ENCODE measurements around the gene GLOD5. TPM values are rescaled to one million over a fixed set of nuclear protein-coding genes. Genes with fewer than 3 reads are reported as not detected.
"Not testable (repeated sequence)": the region's sequence is repeated elsewhere in the genome, so short reads cannot be mapped to it uniquely, and the experiment has no call there.

Gene GLOD5
- total and polyA plus RNA-seq, 9 donors = not detected

- H3K36me3 ChIP-seq = no peaks in the 10 kb centered on the region
- TF ChIP-seq POLR2A (IDR thresholded peaks at IDR 0.05) (no peak), EP300 (IDR thresholded peaks at IDR 0.05) (no peak), CTCF (IDR thresholded peaks at IDR 0.05) (no peak)
- H3K9me3 ChIP-seq = no peaks in the 10 kb centered on the region
- intact Hi-C loops (cut with DNase I) = no loop called here
- H3K4me1 ChIP-seq (ENCODE audit: insufficient read depth) = no peaks in the 10 kb centered on the region
- no peak overlapping the region for H3K4me3 ChIP-seq
- H3K27ac ChIP-seq = no peak overlapping the region
- 90 to 92% (median 90%) methylated on average over 15 to 16 of the region's 16 CpGs for WGBS, 3 donors
- DNase-seq = no peak
- no peaks in the 10 kb centered on the region for H3K27me3 ChIP-seq
These were observed 56.6 kb downstream of the GLOD5 start for GRCh38 chrX:48818098-48818497.

GRCh38 chrX:48818866-48819265, 57.3 kb downstream of the GLOD5 start:
- H3K9me3 ChIP-seq = no peaks in the 10 kb centered on the region
- intact Hi-C loops (cut with DNase I) = no loop called here
- DNase-seq = no peak
- H3K36me3 ChIP-seq = no peaks in the 10 kb centered on the region
- TF ChIP-seq EP300 (IDR thresholded peaks at IDR 0.05) = no peak
- TF ChIP-seq CTCF (IDR thresholded peaks at IDR 0.05) = no peak
- no peak for TF ChIP-seq POLR2A (IDR thresholded peaks at IDR 0.05)
- no peak overlapping the region for H3K27ac ChIP-seq
- no peaks in the 10 kb centered on the region for H3K27me3 ChIP-seq
- no peaks in the 10 kb centered on the region for H3K4me1 ChIP-seq (ENCODE audit: insufficient read depth)
- H3K4me3 ChIP-seq = no peak overlapping the region
- 79 to 85% (median 83%) methylated on average over 4 of the region's 4 CpGs for WGBS, 3 donors

GRCh38 chrX:48819394-48819793, 57.8 kb downstream of the GLOD5 start:
- intact Hi-C loops (cut with DNase I); H3K4me3 ChIP-seq; H3K27me3 ChIP-seq; H3K9me3 ChIP-seq; H3K36me3 ChIP-seq; H3K27ac ChIP-seq; DNase-seq; H3K4me1 ChIP-seq (ENCODE audit: insufficient read depth): not testable (repeated sequence)
- 77 to 83% (median 83%) methylated on average over 9 of the region's 9 CpGs for WGBS, 3 donors

- intact Hi-C loops (cut with DNase I) = no loop called here
- DNase-seq = no peak
- TF ChIP-seq CTCF (IDR thresholded peaks at IDR 0.05) (no peak), EP300 (IDR thresholded peaks at IDR 0.05) (no peak), POLR2A (IDR thresholded peaks at IDR 0.05) (no peak)
- Histone ChIP-seq H3K9me3 (no peaks in the 10 kb centered on the region), H3K27me3 (no peaks in the 10 kb centered on the region), H3K4me1 (ENCODE audit: insufficient read depth) (no peaks in the 10 kb centered on the region), H3K27ac (no peak overlapping the region), H3K4me3 (no peak overlapping the region), H3K36me3 (no peaks in the 10 kb centered on the region)
- WGBS, 3 donors = 68 to 83% (median 70%) methylated on average over 6 of the region's 6 CpGs
These were observed 61.5 kb downstream of the GLOD5 start for GRCh38 chrX:48823053-48823452.

Small RNAs within 50 kb of the gene (small RNA-seq; reads per million reads assigned to genes)
- gene RNU6-1056P (not detected), gene RNU6-29P (not detected)

Other genes starting within 250 kb of the GLOD5 start
- 10 to 100 TPM; 15.4 to 83.3 (median 20.0) TPM for gene EBP, start 239.9 kb upstream of the GLOD5 start, total RNA-seq
- gene EBP, start 239.9 kb upstream of the GLOD5 start, polyA plus RNA-seq = 100 to 1,000 TPM in 1 of 2 donors, 10 to 100 TPM in 1; 28.3 to 117 TPM
- gene TBC1D25, start 222.0 kb upstream of the GLOD5 start, total RNA-seq = 10 to 100 TPM in 6 of 7 donors, 1 to 10 TPM in 1; 8.1 to 16.0 (median 12.2) TPM
- 10 to 100 TPM in 1 of 2 donors, 1 to 10 TPM in 1; 8.5 to 10.8 TPM for gene TBC1D25, start 222.0 kb upstream of the GLOD5 start, polyA plus RNA-seq
- gene RBM3, start 187.3 kb upstream of the GLOD5 start, total RNA-seq = 100 to 1,000 TPM; 103 to 421 (median 153) TPM
- gene RBM3, start 187.3 kb upstream of the GLOD5 start, polyA plus RNA-seq = 100 to 1,000 TPM; 139 to 205 TPM
- gene WDR13, start 164.3 kb upstream of the GLOD5 start, total RNA-seq = 100 to 1,000 TPM in 6 of 7 donors, 10 to 100 TPM in 1; 98.8 to 189 (median 148) TPM
- gene WDR13, start 164.3 kb upstream of the GLOD5 start, polyA plus RNA-seq = 100 to 1,000 TPM in 1 of 2 donors, 1 to 10 TPM in 1; 8.5 to 169 TPM
- 1 to 10 TPM in 6 of 7 donors, under 1 TPM in 1; 0.95 to 7.7 (median 3.1) TPM for gene WAS, start 77.9 kb upstream of the GLOD5 start, total RNA-seq
- 1 to 10 TPM; 1.3 to 3.2 TPM for gene WAS, start 77.9 kb upstream of the GLOD5 start, polyA plus RNA-seq
- 1 to 10 TPM; 3.2 to 7.7 (median 5.2) TPM for gene SUV39H1, start 65.0 kb upstream of the GLOD5 start, total RNA-seq
- 1 to 10 TPM; 3.5 to 5.6 TPM for gene SUV39H1, start 65.0 kb upstream of the GLOD5 start, polyA plus RNA-seq
- under 1 TPM in 1 of 7 donors, not detected in 6; 0.46 TPM for gene GATA1, start 24.8 kb downstream of the GLOD5 start, total RNA-seq
- gene GATA1, start 24.8 kb downstream of the GLOD5 start, polyA plus RNA-seq = under 1 TPM in 1 of 2 donors, not detected in 1; 0.08 TPM
- gene HDAC6, start 40.3 kb downstream of the GLOD5 start, total RNA-seq = 100 to 1,000 TPM in 2 of 7 donors, 10 to 100 TPM in 5; 49.1 to 115 (median 86.1) TPM
- gene HDAC6, start 40.3 kb downstream of the GLOD5 start, polyA plus RNA-seq = 10 to 100 TPM; 56.7 to 95.3 TPM
- gene ERAS, start 64.8 kb downstream of the GLOD5 start, total RNA-seq = not detected
- not detected for gene ERAS, start 64.8 kb downstream of the GLOD5 start, polyA plus RNA-seq
- 10 to 100 TPM in 1 of 7 donors, 1 to 10 TPM in 2, under 1 TPM in 4; 0.43 to 10.6 (median 0.84) TPM for gene PCSK1N, start 73.9 kb downstream of the GLOD5 start, total RNA-seq
- gene PCSK1N, start 73.9 kb downstream of the GLOD5 start, polyA plus RNA-seq = under 1 TPM in 1 of 2 donors, not detected in 1; 0.41 TPM
- gene TIMM17B, start 136.0 kb downstream of the GLOD5 start, total RNA-seq = 10 to 100 TPM; 28.1 to 43.9 (median 32.8) TPM
- 10 to 100 TPM in 1 of 2 donors, 1 to 10 TPM in 1; 7.2 to 37.2 TPM for gene TIMM17B, start 136.0 kb downstream of the GLOD5 start, polyA plus RNA-seq
- 100 to 1,000 TPM in 5 of 7 donors, 10 to 100 TPM in 2; 85.8 to 149 (median 105) TPM for gene PQBP1, start 136.2 kb downstream of the GLOD5 start, total RNA-seq
- 100 to 1,000 TPM in 1 of 2 donors, 10 to 100 TPM in 1; 71.2 to 145 TPM for gene PQBP1, start 136.2 kb downstream of the GLOD5 start, polyA plus RNA-seq
- gene SLC35A2, start 149.9 kb downstream of the GLOD5 start, total RNA-seq = 10 to 100 TPM in 4 of 7 donors, 1 to 10 TPM in 3; 8.2 to 18.8 (median 12.5) TPM
- gene SLC35A2, start 149.9 kb downstream of the GLOD5 start, polyA plus RNA-seq = 10 to 100 TPM; 10.3 to 14.3 TPM
- gene PIM2, start 157.3 kb downstream of the GLOD5 start, total RNA-seq = 10 to 100 TPM in 1 of 7 donors, 1 to 10 TPM in 6; 6.3 to 13.0 (median 8.8) TPM
- gene PIM2, start 157.3 kb downstream of the GLOD5 start, polyA plus RNA-seq = 10 to 100 TPM in 1 of 2 donors, 1 to 10 TPM in 1; 8.9 to 22.9 TPM
- 10 to 100 TPM; 25.8 to 57.8 (median 53.8) TPM for gene OTUD5, start 195.9 kb downstream of the GLOD5 start, total RNA-seq
- 10 to 100 TPM; 41.9 to 72.7 TPM for gene OTUD5, start 195.9 kb downstream of the GLOD5 start, polyA plus RNA-seq
- 1 to 10 TPM in 5 of 7 donors, under 1 TPM in 2; 0.76 to 4.6 (median 2.0) TPM for gene KCND1, start 210.1 kb downstream of the GLOD5 start, total RNA-seq
- 1 to 10 TPM; 1.9 to 4.2 TPM for gene KCND1, start 210.1 kb downstream of the GLOD5 start, polyA plus RNA-seq
- 10 to 100 TPM; 21.9 to 45.0 (median 31.2) TPM for gene GRIPAP1, start 240.5 kb downstream of the GLOD5 start, total RNA-seq
- gene GRIPAP1, start 240.5 kb downstream of the GLOD5 start, polyA plus RNA-seq = 10 to 100 TPM; 20.0 to 40.5 TPM

Measured in ovary (tissue), 9 donors.